ENCODE results near the gene TEX13B.

Gene TEX13B

DNA sequence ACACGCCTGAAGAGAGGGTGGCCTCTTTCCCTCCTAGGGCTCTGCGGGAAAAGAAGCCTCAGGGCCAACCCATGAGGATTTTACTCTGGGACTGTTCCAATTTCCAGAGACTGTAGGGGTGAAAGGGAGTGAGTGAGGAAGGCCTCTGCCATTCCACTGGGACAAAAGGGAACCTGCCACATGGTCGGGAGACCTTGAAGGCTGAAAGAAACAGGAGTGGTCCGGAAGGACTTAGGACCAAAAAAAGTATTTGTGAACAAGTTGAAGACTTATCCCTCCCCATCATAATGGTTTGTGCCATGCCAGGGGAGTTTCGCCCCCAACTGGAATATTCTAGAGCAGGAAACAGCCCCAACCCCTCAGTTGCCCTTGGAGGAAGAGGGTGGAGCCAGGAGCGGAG lies at the start of gene TEX13B:
Gene TEX13B (minus strand): TSS at position 15 of the 400 bp plus-strand sequence. CDS start 243 bp downstream, outside the sequence.
- TF ChIP-seq CTCF (IDR thresholded peaks at IDR 0.05), result no peak

DNA sequence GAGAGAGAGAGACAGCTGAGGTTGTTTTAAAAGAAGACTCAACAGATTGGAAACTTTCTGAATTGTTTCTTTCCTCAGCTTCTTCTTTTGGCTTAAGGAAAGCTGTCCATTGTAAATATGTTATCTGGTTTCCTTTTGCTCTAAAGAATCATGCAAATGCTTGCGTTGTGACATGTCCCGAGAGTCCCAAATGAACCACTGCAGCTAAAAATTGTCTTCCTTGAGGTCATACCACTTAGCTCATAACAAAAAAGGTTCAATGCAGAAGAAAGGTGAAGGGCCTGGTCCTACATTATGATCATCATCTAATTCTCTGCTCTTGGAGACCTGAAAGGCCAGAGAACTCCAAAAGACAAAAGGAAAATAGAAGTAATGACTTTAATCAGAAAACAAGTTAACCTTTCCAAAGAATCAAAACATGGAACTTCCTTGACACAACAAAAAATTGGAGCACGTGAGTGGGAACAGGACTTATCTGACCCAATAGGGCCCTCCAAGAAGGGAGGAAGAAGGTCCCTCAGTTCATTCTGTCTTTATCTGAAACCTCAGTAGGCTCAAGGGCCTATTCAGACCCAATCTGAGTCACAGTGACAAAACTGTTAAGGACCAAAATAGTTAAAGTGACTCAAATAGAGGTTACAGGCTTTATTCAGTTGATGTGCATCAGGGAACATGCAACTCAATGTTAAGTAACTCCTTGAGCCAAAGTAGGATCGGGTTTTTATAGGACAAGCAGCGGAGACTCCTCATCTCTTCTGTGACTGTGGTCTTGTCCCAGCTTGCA lies 48.0 kb upstream of the TEX13B start:
- no peak for TF ChIP-seq CTCF (IDR thresholded peaks at IDR 0.05)

DNA sequence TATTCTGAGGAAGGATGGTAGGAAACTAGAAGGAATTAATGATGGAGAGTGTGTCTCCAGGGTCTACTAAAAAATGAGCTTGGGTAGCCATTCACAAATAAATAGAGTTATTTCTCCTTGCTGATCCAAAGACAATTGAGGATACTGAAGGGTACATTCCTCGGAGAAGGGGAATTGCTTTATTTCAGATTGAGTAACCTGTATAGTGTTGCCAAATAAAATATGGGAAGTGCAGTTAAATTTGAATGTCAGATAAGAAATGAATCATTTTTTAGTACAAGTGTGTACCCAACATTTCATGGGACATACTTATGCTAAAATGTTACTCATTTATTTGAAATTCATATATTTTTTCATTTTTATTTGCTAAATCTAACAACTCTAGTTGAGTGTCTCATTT lies 46.7 kb upstream of the TEX13B start:
- TF ChIP-seq CTCF (IDR thresholded peaks at IDR 0.05), result no peak

- TF ChIP-seq CTCF (IDR thresholded peaks at IDR 0.05), result no peak
These were observed 43.9 kb upstream of the TEX13B start for GRCh38 chrX:108025954-108026600.

DNA sequence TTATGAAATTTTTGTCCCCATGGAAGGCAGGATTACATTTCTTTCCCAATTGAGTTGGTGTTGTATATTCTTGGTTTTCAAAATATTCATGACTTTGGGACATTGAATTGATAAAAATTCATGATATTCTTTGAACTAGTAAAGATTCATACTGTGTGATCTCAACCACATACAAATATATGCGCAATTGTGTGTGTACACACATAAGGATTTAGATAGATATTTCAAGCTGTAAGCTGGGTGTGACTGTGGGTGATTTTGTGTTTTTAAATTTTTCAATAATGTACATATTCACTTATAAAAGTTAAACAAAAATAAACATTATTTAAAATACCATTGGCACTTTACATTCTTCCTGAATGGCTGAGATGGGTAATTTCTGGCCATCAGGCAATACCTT lies 43.2 kb upstream of the TEX13B start:
- TF ChIP-seq CTCF (IDR thresholded peaks at IDR 0.05), result no peak

DNA sequence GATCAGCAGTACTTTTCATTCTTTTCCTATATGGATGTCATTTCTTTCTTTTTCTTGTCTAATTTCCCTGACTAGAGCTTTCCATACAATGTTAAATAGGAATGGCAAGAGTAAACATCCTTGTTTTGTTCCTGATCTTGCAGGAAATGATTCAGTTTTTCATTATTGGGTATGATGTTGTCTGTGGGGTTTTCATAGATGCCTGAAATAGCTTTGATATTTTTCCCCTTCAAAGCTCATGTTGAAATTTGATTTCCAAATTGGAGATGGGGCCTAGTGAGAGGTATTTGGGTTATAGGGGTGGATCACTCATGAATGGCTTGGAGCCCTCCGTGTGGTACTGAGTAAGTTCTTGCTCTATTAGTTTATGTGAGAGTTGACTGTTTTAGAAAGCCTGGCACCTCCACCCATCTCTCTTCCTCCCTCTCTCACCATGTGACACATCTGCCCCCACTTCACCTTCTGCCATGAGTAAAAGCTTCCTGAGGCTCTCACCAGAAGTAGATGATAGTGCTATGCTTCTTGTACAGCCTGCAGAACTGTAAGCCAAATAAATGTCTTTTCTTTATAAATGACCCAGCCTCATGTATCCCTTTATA lies 40.4 kb upstream of the TEX13B start:
- no peak for TF ChIP-seq CTCF (IDR thresholded peaks at IDR 0.05)

GRCh38 chrX:108020631-108021030 lies 38.5 kb upstream of the TEX13B start:
- peak; percentile 54 for TF ChIP-seq CTCF (IDR thresholded peaks at IDR 0.05)
